Gastroesophageal sphincter (tissue), 4 donors: ENCODE measurements around the gene CHST11. TPM values are rescaled to one million over a fixed set of nuclear protein-coding genes. Genes with fewer than 3 reads are reported as not detected.

Source experiments
- ATAC-seq: fragments of 150-250 bp; one replicate; pipeline ENCODE4 v1.9.1; 2016; ENCODE audit warnings: mild to moderate bottlenecking, moderate library complexity
- H3K27ac ChIP-seq, 4 donors: fragments of 200-600 bp; sonication (generic) in 3 of 4; 1 replicate in 3 of 4; 2 replicates in 1 of 4; pipeline ENCODE4 v1.5.1; 2016 to 2019
- H3K27me3 ChIP-seq: fragments of 200-600 bp; sonication (generic); one replicate; pipeline ENCODE4 v1.5.1; 2019
- H3K36me3 ChIP-seq, 2 donors: fragments of 200-600 bp; sonication (generic); one replicate each; pipeline ENCODE4 v1.5.1; 2019; ENCODE audit warnings: control low read depth in 1 of 2
- H3K4me1 ChIP-seq, 3 donors: fragments of 200-600 bp; sonication (generic); 1 replicate in 2 of 3; 2 replicates in 1 of 3; pipeline ENCODE4 v1.5.1; 2016 to 2019; ENCODE audit warnings: control low read depth in 2 of 3
- H3K4me3 ChIP-seq, 2 donors: fragments of 200-600 bp; sonication (generic); one replicate each; pipeline ENCODE4 v1.5.1; 2019; ENCODE audit warnings: mild to moderate bottlenecking in 1 of 2, moderate library complexity in 1 of 2
- H3K9me3 ChIP-seq, 3 donors: fragments of 200-600 bp; sonication (generic); one replicate each; pipeline ENCODE4 v1.5.1; 2017 to 2019; ENCODE audit warnings: control low read depth in 2 of 3
- CTCF ChIP-seq, 4 experiments: fragments of 200-600 bp in 2 of 4; fragments of 450-650 bp in 2 of 4; sonication (generic) in 1 of 4; IDR thresholded peaks; one replicate each; pipeline ENCODE4 v1.5.1; 2017 to 2019; ENCODE audit warnings: antibody characterized with exemption in 4 of 4, mild to moderate bottlenecking in 2 of 4, moderate library complexity in 2 of 4
- EP300 ChIP-seq: sonication (generic); formaldehyde crosslinking; IDR thresholded peaks from one replicate; pipeline ENCODE4 v1.6.1; 2017; ENCODE audit warnings: antibody characterized with exemption, mild to moderate bottlenecking
- POLR2A ChIP-seq, 2 donors: fragments of 450-650 bp; IDR thresholded peaks; one replicate each; pipeline ENCODE4 v1.6.1; 2017; ENCODE audit warnings: antibody characterized with exemption in 2 of 2, mild to moderate bottlenecking in 2 of 2, moderate library complexity in 1 of 2
- POLR2AphosphoS5 ChIP-seq: sonication (generic); formaldehyde crosslinking; IDR thresholded peaks from one replicate; pipeline ENCODE4 v1.6.1; 2017; ENCODE audit warnings: antibody characterized with exemption
- WGBS, 2 donors: methylation state at CpG; one replicate each; pipeline ENCODE4 v1.1.5; 2018; ENCODE audit warnings: low coverage in 1 of 2; 5-methylcytosine and 5-hydroxymethylcytosine counted together
- total RNA-seq, 4 donors: library from RNA; depleted of rRNA; stranded (reverse); fragments of >200 nt; gene quantifications; one replicate each; pipeline ENCODE4 v1.1.0, GENCODE V29; 2016

Gene CHST11
- total RNA-seq, 4 donors from 2014 or later: 4.3 to 15.6 (median 11.0) TPM

DNA sequence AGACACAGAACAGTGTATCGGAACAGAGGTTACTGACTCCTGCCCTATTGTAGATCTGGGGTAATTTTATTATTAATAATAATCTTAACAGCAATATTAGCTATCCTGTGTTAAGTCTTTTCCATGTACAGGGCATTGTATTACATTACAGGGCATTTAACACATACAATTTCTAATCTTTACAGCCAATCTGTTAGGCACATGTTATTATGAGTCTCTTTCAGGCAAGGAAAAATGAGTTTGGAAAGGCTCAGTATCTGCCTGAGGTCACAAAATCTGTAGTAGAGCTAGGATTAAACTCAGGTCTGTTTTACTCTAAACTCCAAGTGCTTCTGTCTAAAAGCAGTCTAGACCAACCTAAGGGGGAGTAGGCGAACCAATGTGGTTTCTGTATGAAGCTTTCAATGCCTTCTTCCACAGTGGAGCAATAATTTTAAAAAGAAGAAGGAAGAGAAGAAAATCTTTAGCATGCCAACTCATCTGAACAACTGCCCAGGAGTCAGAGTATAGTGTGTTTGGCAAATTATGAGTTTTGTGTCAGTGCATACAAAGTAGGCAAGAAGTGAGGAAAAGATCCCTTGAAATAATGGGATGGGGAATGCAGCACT, 192.6 kb downstream of the CHST11 start:
- Histone ChIP-seq H3K4me3 (no peak overlapping the region), H3K27ac (no peak overlapping the region), H3K4me1 (no peaks in the 10 kb centered on the region), H3K36me3 (no peaks in the 10 kb centered on the region), H3K27me3 (no peaks in the 10 kb centered on the region), H3K9me3 (no peaks in the 10 kb centered on the region)
- ATAC-seq: no peak
- WGBS, 2 donors: 95 to 100% methylated on average over 2 of the region's 2 CpGs
- TF ChIP-seq POLR2AphosphoS5: no peak
- no peak for TF ChIP-seq EP300
- no peak for TF ChIP-seq POLR2A (IDR thresholded peaks at IDR 0.05)
- no peak for TF ChIP-seq CTCF (IDR thresholded peaks at IDR 0.05)

DNA sequence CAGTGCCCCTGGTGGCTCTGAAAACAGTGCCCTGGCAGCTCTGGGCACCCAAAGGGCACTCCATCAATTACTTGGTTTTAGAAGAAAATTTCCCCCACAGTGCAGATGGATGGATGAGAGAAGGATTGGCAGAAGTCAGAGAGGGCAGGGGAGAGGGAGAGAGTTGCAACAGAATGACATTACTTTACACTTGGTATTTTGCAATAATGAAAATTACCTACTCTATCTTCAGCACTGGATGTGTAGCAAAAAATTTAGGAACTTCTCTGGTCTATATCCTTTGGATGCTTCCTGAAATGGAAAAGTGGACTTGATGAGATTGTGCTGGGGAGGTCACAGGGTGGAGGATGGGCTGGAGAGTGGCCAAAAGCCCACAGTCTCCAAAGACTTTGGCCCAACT, 193.2 kb downstream of the CHST11 start:
- H3K9me3 ChIP-seq: no peaks in the 10 kb centered on the region
- no peaks in the 10 kb centered on the region for H3K36me3 ChIP-seq
- H3K27ac ChIP-seq: no peak overlapping the region
- H3K27me3 ChIP-seq: no peaks in the 10 kb centered on the region
- no peak for TF ChIP-seq POLR2AphosphoS5
- TF ChIP-seq CTCF (IDR thresholded peaks at IDR 0.05): no peak
- TF ChIP-seq POLR2A (IDR thresholded peaks at IDR 0.05): no peak
- TF ChIP-seq EP300: no peak
- no peak for ATAC-seq
- no peaks in the 10 kb centered on the region for H3K4me1 ChIP-seq
- H3K4me3 ChIP-seq: no peak overlapping the region

DNA sequence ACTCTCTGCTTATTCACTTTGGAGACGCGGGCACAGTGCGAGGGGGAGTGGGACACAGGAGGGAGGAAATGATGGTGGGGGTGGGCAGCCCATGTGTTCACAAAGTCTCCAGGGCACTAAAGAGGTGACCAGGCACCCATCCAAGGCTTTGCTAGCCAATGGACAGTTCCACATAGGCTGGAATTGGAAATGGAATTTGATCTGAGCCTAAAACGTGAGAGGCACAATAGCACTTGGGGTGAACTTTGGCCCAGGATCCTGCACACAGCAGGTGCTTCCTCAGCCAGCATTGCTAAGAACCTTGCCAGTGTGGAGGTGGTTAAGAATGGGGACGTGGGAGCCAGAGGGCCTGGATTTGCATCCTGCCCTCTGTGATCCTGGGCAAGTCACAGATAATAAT, 193.8 kb downstream of the CHST11 start:
- H3K4me1 ChIP-seq: no peaks in the 10 kb centered on the region
- no peaks in the 10 kb centered on the region for H3K9me3 ChIP-seq
- ATAC-seq: no peak
- 83% methylated on average over 1 to 5 of the region's 5 CpGs for WGBS, 2 donors
- H3K36me3 ChIP-seq: no peaks in the 10 kb centered on the region
- H3K27me3 ChIP-seq: no peaks in the 10 kb centered on the region
- no peak overlapping the region for H3K27ac ChIP-seq
- TF ChIP-seq POLR2AphosphoS5 (no peak), CTCF (IDR thresholded peaks at IDR 0.05) (no peak), POLR2A (IDR thresholded peaks at IDR 0.05) (no peak), EP300 (no peak)
- H3K4me3 ChIP-seq: no peak overlapping the region

- no peak for ATAC-seq
- Histone ChIP-seq H3K9me3 (no peaks in the 10 kb centered on the region), H3K4me1 (no peaks in the 10 kb centered on the region), H3K27me3 (no peaks in the 10 kb centered on the region), H3K4me3 (no peak overlapping the region), H3K27ac (no peak overlapping the region), H3K36me3 (no peaks in the 10 kb centered on the region)
- WGBS, 2 donors: 78 to 82% methylated on average over 5 to 7 of the region's 7 CpGs
- no peak for TF ChIP-seq EP300
- no peak for TF ChIP-seq CTCF (IDR thresholded peaks at IDR 0.05)
- TF ChIP-seq POLR2AphosphoS5: no peak
Measured at GRCh38 chr12:104651811-104652210, 195.1 kb downstream of the CHST11 start.

DNA sequence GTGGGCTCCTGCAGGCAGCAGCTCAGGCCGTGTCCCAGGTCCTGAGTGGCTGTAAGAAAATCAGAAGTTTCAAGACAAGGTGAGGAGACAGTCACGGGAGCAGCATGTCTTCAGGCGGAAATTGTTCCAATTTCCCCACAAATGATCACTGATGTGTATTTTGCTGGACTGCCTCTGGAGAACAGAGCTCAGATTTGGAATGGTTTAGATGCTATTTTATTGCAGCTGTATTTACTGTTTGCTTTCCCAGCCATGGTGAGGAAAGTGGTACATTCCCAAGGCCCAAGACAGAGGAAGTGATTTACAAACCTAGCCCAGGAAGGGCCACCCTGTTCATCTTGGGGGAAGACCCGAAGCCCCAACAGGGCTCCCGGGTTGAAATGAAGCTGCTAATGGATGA, 195.6 kb downstream of the CHST11 start:
- H3K9me3 ChIP-seq: no peaks in the 10 kb centered on the region
- H3K4me3 ChIP-seq: no peak overlapping the region
- no peaks in the 10 kb centered on the region for H3K27me3 ChIP-seq
- ATAC-seq: no peak
- H3K36me3 ChIP-seq: no peaks in the 10 kb centered on the region
- H3K27ac ChIP-seq: no peak overlapping the region
- H3K4me1 ChIP-seq: no peaks in the 10 kb centered on the region
- TF ChIP-seq EP300 (no peak), CTCF (IDR thresholded peaks at IDR 0.05) (no peak), POLR2A (IDR thresholded peaks at IDR 0.05) (no peak), POLR2AphosphoS5 (no peak)
- 79% methylated on average over 4 of the region's 5 CpGs; no CpG with 5 or more reads in 1 of the 2 donors for WGBS, 2 donors
